NCI-H2171 treated with DMSO at 0.1 percent for 48 hours (cell line): ENCODE measurements around the gene RAET1G.
"Not testable (repeated sequence)": the region's sequence is repeated elsewhere in the genome, so short reads cannot be mapped to it uniquely, and the experiment has no call there.

Source experiments
- DNase-seq: peaks from one replicate; lab custom pipeline; 2025; lab: John Stamatoyannopoulos, UW

RAET1G gene

GRCh38 chr6:149922642-149923326, at the start of gene RAET1G:
Gene RAET1G, minus strand, starts transcription at chr6:149923121. Its CDS starts 111 bp downstream, at chr6:149923010.
- DNase-seq, result peak; percentile 89

- DNase-seq, result no peak
Measured at GRCh38 chr6:149969635-149970034, 46.7 kb upstream of the RAET1G start.

GRCh38 chr6:149968909-149969308, 46.0 kb upstream of the RAET1G start:
- DNase-seq, result not testable (repeated sequence)

GRCh38 chr6:149967999-149968398, 45.1 kb upstream of the RAET1G start:
- not testable (repeated sequence) for DNase-seq

- no peak for DNase-seq
Measured at GRCh38 chr6:149967591-149967990, 44.7 kb upstream of the RAET1G start.

GRCh38 chr6:149966319-149966718, 43.4 kb upstream of the RAET1G start:
- DNase-seq, result not testable (repeated sequence)

GRCh38 chr6:149965194-149966020, 42.5 kb upstream of the RAET1G start:
- no peak for DNase-seq

GRCh38 chr6:149964308-149965193, 41.6 kb upstream of the RAET1G start:
- DNase-seq, result no peak

- DNase-seq, result peak; percentile 83
Measured at GRCh38 chr6:149963462-149964307, 40.8 kb upstream of the RAET1G start, which contains the start of gene ULBP1. Gene ULBP1, plus strand, starts transcription at chr6:149963943. Its CDS starts 107 bp downstream, at chr6:149964050.

GRCh38 chr6:149963212-149963461, 40.2 kb upstream of the RAET1G start:
- peak; percentile 81 for DNase-seq

GRCh38 chr6:149962461-149963211, 39.7 kb upstream of the RAET1G start:
- no peak for DNase-seq

GRCh38 chr6:149961728-149962425, 39.0 kb upstream of the RAET1G start:
- DNase-seq, result peak; percentile 9

GRCh38 chr6:149960488-149960887, 37.6 kb upstream of the RAET1G start:
- no peak for DNase-seq

- DNase-seq, result not testable (repeated sequence)
Measured at GRCh38 chr6:149959806-149960205, 36.9 kb upstream of the RAET1G start.

- DNase-seq, result not testable (repeated sequence)
Measured at GRCh38 chr6:149958124-149958523, 35.2 kb upstream of the RAET1G start.

- DNase-seq, result not testable (repeated sequence)
Measured at GRCh38 chr6:149955654-149956317, 32.9 kb upstream of the RAET1G start.

- not testable (repeated sequence) for DNase-seq
Measured at GRCh38 chr6:149954984-149955653, 32.2 kb upstream of the RAET1G start.

GRCh38 chr6:149954328-149954983, 31.5 kb upstream of the RAET1G start:
- DNase-seq, result not testable (repeated sequence)
